ENCODE data around the gene ICE2. TPM values are rescaled to one million over a fixed set of nuclear protein-coding genes. Genes with fewer than 3 reads are reported as not detected.
A peak's percentile ranks its signal among the peaks of the same experiment; 100 is the strongest.
"Not testable (repeated sequence)": the region's sequence is repeated elsewhere in the genome, so short reads cannot be mapped to it uniquely, and the experiment has no call there.

Gene ICE2
- total RNA-seq, 1 donor from 2014 or later = 25.0 TPM

- no peak for DNase-seq (ENCODE audit: extremely low spot score in 2 of 2)
- H3K27me3 ChIP-seq = no peaks in the 10 kb centered on the region
- TF ChIP-seq POLR2AphosphoS5 (IDR thresholded peaks at IDR 0.05; ENCODE audit: insufficient read depth in 1 of 2, low read depth in 1 of 2) (no peak), CTCF (IDR thresholded peaks at IDR 0.05) (no peak), POLR2A (IDR thresholded peaks at IDR 0.05) (no peak)
- H3K4me1 ChIP-seq = peaks cover 22% of the 10 kb centered on the region
- no peak overlapping the region for H3K4me3 ChIP-seq
- intact Hi-C loops (cut with DNase I) = no loop called here
- no peaks in the 10 kb centered on the region for H3K9me3 ChIP-seq
- no peak overlapping the region for H3K27ac ChIP-seq
- H3K36me3 ChIP-seq = no peaks in the 10 kb centered on the region
Measured at GRCh38 chr15:60417112-60417511, 61.8 kb downstream of the ICE2 start.

- H3K27me3 ChIP-seq = no peaks in the 10 kb centered on the region
- intact Hi-C loops (cut with DNase I) = no loop called here
- no peak overlapping the region for H3K27ac ChIP-seq
- no peaks in the 10 kb centered on the region for H3K36me3 ChIP-seq
- H3K4me1 ChIP-seq = peaks cover 20% of the 10 kb centered on the region
- H3K9me3 ChIP-seq = no peaks in the 10 kb centered on the region
- H3K4me3 ChIP-seq = no peak overlapping the region
- no peak for TF ChIP-seq CTCF (IDR thresholded peaks at IDR 0.05)
- no peak for TF ChIP-seq POLR2A (IDR thresholded peaks at IDR 0.05)
- TF ChIP-seq POLR2AphosphoS5 (IDR thresholded peaks at IDR 0.05; ENCODE audit: insufficient read depth in 1 of 2, low read depth in 1 of 2) = no peak
- no peak for DNase-seq (ENCODE audit: extremely low spot score in 2 of 2)
Measured at GRCh38 chr15:60416484-60416883, 62.5 kb downstream of the ICE2 start.

GRCh38 chr15:60414016-60414682 is 64.8 kb downstream of the ICE2 start:
- no peak for DNase-seq (ENCODE audit: extremely low spot score in 2 of 2)
- TF ChIP-seq POLR2AphosphoS5 (IDR thresholded peaks at IDR 0.05; ENCODE audit: insufficient read depth in 1 of 2, low read depth in 1 of 2) (peak in 1 of 2 donors; percentile 43), CTCF (IDR thresholded peaks at IDR 0.05) (no peak)
- no peaks in the 10 kb centered on the region for H3K27me3 ChIP-seq
- intact Hi-C loops (cut with DNase I) = no loop called here
- H3K9me3 ChIP-seq = no peaks in the 10 kb centered on the region
- no peak overlapping the region for H3K4me3 ChIP-seq
- no peaks in the 10 kb centered on the region for H3K36me3 ChIP-seq
- H3K4me1 ChIP-seq = peaks cover 20% of the 10 kb centered on the region
- peak overlapping the region; percentile 36 for H3K27ac ChIP-seq

GRCh38 chr15:60413231-60413824 is 65.6 kb downstream of the ICE2 start:
- Histone ChIP-seq H3K4me3 (no peak overlapping the region), H3K27me3 (no peaks in the 10 kb centered on the region), H3K4me1 (peaks cover 20% of the 10 kb centered on the region), H3K9me3 (no peaks in the 10 kb centered on the region), H3K36me3 (no peaks in the 10 kb centered on the region), H3K27ac (peak overlapping the region; percentile 20)
- DNase-seq (ENCODE audit: extremely low spot score in 2 of 2) = no peak
- TF ChIP-seq POLR2AphosphoS5 (IDR thresholded peaks at IDR 0.05; ENCODE audit: insufficient read depth in 1 of 2, low read depth in 1 of 2) (no peak), CTCF (IDR thresholded peaks at IDR 0.05) (no peak)
- intact Hi-C loops (cut with DNase I) = no loop called here

- H3K9me3 ChIP-seq; H3K27me3 ChIP-seq; DNase-seq (ENCODE audit: extremely low spot score in 2 of 2); intact Hi-C loops (cut with DNase I); H3K4me3 ChIP-seq; H3K36me3 ChIP-seq: not testable (repeated sequence)
- peak overlapping the region; percentile 20 for H3K27ac ChIP-seq
- H3K4me1 ChIP-seq = peaks cover 24% of the 10 kb centered on the region
Measured at GRCh38 chr15:60412807-60413206, 66.1 kb downstream of the ICE2 start.
